ENCODE measurements around the gene KCNS1.

DNA sequence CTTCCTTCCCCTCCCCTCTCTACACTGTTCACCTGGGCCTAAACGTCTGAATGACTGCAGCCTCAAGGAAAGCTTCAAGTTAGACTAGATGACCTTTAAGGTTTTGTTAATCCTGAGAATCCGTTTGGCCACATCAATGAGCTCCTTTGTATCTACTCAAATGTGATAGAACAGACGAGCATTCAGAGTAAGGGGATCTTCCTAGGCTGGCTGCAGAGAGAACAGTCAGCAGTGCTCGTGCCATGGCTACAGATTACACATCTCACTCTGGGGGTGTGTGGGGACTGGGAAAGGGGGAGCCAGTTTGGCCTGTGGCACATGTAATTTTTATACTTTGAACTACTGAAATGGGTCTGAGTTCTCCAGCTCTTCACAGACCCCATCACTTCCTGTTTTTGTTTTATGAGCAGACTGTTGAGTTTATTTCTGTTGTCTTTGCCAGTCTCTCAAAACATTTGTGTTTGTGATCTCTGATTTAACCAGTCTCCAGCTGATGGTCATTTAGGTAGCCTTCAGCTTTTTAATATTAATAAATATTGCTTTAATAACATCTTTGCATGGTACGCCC, 50.9 kb downstream of the KCNS1 start:
- TF ChIP-seq, protein P1, sequence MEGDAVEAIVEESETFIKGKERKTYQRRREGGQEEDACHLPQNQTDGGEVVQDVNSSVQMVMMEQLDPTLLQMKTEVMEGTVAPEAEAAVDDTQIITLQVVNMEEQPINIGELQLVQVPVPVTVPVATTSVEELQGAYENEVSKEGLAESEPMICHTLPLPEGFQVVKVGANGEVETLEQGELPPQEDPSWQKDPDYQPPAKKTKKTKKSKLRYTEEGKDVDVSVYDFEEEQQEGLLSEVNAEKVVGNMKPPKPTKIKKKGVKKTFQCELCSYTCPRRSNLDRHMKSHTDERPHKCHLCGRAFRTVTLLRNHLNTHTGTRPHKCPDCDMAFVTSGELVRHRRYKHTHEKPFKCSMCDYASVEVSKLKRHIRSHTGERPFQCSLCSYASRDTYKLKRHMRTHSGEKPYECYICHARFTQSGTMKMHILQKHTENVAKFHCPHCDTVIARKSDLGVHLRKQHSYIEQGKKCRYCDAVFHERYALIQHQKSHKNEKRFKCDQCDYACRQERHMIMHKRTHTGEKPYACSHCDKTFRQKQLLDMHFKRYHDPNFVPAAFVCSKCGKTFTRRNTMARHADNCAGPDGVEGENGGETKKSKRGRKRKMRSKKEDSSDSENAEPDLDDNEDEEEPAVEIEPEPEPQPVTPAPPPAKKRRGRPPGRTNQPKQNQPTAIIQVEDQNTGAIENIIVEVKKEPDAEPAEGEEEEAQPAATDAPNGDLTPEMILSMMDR (IDR thresholded peaks at IDR 0.05): no peak
- TF ChIP-seq POLR2A (IDR thresholded peaks at IDR 0.05): no peak
- no peak for TF ChIP-seq EP300 (IDR thresholded peaks at IDR 0.05)

Data from sigmoid colon (tissue), 4 donors.